Measurements from ENCODE around the gene GFM1. TPM values are rescaled to one million over a fixed set of nuclear protein-coding genes. Genes with fewer than 3 reads are reported as not detected.
A peak's percentile ranks its signal among the peaks of the same experiment; 100 is the strongest.
"Not testable (repeated sequence)": the region's sequence is repeated elsewhere in the genome, so short reads cannot be mapped to it uniquely, and the experiment has no call there.

Gene GFM1
- total RNA-seq, 1 donor from 2014 or later: 87.9 TPM

DNA sequence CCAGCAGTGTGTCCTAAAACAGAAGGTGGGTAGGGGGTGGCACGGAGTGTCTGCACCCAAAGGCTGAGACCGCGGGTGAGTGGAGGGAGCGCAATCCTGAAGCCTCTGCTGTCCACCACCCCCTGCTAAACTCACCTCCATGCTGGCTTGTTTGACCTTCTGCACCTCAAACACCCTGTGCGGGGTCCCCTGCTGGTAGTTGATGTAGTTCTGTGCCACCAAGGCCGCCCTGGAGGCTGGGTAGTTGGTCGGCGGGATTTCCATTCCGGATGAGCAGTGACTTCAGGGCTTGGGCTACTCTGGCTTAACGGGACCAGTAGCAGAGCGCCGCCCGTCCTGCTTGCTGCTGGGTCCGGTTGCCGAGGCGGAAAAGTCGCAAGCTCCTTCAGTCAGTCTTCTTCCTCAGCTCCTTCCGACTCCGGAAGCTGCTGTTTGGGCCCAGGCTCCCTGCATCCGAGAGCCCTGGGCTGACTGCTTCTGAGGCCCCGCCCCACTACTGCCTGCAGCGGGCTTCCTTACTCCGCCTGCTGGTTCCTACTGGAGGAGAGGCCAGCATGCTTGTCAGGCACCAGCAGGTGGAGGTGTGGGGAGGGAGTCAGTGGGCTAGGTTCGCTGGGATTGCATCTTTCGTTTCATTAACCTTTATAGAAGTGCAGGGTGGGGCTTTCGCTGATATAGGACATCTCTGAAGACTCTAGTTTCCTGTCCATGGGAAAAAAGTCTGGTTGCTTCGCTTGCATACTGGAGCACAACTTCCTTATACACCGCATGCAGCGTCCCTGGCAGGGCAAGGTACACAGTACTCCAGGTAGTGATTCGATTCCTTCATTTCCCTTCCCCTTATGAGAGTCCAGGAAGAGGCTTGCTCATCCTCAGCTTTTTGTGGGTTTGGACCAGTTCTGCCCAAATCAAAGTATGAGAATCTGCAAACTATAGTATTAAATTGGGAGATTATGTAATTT lies 28.2 kb downstream of the GFM1 start, which contains the start of gene LXN:
Gene LXN, minus strand, starts transcription at position 434 of the 962 bp plus-strand sequence. Its CDS starts 170 bp downstream, at position 264.
- DNase-seq (ENCODE audit: low read depth, low spot score): peak; percentile 75

DNA sequence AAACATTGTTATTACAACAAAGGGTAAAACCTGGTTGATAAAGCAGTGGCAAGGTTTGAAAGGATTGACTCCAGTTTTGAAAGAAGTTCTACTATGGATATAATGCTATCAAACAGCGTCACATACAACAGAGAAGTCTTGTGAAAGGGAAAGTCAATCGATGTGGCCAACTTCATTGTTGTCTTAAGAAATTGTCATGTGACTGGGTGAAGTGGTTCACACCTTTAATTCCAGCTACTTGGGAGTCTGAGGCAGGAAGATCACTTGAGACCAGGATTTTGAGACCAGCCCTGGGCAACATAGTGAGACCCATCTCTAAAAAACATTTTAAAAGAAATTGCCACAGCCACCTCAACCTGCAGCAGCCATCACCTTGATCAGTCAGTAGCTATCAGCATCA lies 34.4 kb downstream of the GFM1 start:
- no peak for DNase-seq (ENCODE audit: low read depth, low spot score)

- DNase-seq (ENCODE audit: low read depth, low spot score): no peak
These were observed 35.2 kb downstream of the GFM1 start for GRCh38 chr3:158679547-158680000.

GRCh38 chr3:158680861-158681260 lies 36.5 kb downstream of the GFM1 start:
- DNase-seq (ENCODE audit: low read depth, low spot score): no peak

GRCh38 chr3:158683230-158683962 lies 39.1 kb downstream of the GFM1 start:
- no peak for DNase-seq (ENCODE audit: low read depth, low spot score)

- DNase-seq (ENCODE audit: low read depth, low spot score): no peak
These were observed 40.8 kb downstream of the GFM1 start for GRCh38 chr3:158685159-158685558.

- not testable (repeated sequence) for DNase-seq (ENCODE audit: low read depth, low spot score)
These were observed 49.6 kb downstream of the GFM1 start for GRCh38 chr3:158693866-158694456.

- DNase-seq (ENCODE audit: low read depth, low spot score): no peak
These were observed 52.3 kb downstream of the GFM1 start for GRCh38 chr3:158696618-158697017.

DNA sequence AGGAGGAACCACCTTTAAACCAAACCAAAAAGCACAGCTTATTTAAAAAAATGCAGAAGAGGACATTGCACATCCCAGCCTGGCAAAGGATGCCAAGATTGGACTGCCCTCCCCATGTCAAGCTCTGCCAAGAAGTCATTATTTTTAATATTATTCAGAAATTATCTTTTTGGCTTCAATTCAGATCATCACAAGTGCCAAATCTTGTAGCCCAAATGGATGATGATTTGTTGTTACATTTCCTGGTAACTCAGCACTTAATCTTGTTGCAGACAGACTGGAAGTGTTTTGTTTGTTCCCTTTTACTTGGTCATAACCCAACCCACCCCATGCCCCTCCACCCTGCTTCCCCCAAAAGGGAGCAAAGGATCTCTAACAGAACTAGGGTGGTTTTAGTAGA lies 56.2 kb downstream of the GFM1 start:
- no peak for DNase-seq (ENCODE audit: low read depth, low spot score)

GRCh38 chr3:158701420-158702065 lies 57.2 kb downstream of the GFM1 start:
- no peak for DNase-seq (ENCODE audit: low read depth, low spot score)

DNA sequence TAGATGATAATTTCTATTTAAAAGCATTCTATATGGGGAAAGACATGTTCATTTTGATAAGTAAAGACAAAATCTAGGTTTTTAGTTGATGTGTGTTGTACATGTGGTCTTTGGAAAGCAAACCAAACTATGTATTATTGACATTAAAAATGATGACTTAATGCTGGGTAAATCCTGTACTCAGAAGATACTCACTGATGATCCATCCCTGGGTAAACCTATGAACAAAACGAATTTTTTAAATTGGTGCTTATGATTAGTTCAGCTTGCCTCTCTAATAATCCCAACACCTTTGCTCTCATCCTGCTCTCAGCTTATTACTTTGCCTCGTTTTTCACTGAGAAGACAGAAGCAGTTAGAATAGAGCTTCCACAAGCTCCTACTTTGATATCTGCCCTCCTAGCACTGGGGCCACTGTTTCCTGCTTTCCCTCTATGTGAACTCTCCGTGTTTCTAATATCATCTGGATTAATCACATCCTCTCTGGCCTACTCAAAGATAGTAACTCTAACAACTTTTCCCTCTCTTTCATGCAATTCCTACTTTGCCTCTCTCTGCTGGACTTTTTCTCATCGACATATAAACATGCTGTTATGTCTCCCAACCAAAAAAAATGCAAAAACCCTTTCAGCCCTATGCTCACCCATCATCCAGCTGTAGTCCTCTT lies 58.6 kb downstream of the GFM1 start:
- peak; percentile 57 for DNase-seq (ENCODE audit: low read depth, low spot score)

DNA sequence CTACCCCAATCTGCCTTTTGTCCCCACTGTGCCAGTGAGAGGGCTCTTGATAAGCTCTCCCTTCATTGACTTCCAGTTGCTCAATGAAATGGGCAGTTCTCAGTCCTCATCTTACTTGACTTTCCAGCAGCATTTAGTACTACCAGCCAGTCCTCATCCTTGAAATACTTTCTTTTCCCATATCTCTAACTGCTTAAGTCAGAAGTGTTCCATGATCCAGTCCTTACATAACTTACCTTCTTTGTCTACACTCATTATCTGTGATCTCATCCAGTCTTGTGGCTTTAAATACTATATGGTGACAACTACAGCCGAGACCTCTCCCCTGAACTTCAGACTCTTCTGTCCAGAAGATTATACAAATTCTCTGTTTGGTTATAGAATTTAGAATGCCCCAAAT lies 59.2 kb downstream of the GFM1 start:
- DNase-seq (ENCODE audit: low read depth, low spot score): no peak

GRCh38 chr3:158709666-158710083 lies 65.3 kb downstream of the GFM1 start:
- DNase-seq (ENCODE audit: low read depth, low spot score): no peak

DNA sequence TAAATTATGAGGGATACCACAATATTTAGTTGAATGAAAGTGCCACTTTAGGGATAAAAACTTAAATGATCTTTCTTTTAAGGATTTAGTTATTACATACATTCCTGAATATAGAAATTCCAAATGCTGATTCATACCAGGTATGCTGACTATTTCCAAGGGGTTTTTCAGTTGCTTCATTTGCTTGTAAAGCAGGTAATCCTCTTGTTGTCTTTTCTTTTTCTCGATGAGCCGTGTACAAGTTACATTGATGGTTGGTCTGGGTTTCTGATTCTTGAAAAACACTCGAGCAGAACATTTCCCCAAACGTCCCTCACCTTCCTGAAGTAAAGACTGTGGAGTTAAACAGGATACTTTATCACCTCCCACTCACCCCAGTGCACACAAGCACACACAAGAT lies 66.3 kb downstream of the GFM1 start:
- no peak for DNase-seq (ENCODE audit: low read depth, low spot score)

DNA sequence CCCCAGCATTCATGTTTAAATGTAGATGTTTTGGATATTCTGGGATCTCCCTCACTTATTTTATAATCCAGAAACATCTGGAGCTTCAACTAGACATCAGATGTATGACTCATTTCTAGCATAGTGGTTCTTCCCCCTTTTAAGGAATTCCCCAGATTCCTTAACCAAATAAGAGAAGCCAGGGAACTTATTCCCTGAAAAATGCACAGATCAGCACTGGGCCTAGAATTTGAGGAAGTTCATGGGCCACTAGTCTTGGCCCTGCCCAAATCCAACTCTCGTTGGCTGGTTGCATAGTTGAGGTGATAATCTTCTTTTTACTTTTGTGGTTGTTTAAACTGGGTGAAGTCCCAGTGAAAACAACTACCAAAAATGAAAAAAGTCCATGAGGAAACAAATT lies 67.6 kb downstream of the GFM1 start:
- no peak for DNase-seq (ENCODE audit: low read depth, low spot score)

DNA sequence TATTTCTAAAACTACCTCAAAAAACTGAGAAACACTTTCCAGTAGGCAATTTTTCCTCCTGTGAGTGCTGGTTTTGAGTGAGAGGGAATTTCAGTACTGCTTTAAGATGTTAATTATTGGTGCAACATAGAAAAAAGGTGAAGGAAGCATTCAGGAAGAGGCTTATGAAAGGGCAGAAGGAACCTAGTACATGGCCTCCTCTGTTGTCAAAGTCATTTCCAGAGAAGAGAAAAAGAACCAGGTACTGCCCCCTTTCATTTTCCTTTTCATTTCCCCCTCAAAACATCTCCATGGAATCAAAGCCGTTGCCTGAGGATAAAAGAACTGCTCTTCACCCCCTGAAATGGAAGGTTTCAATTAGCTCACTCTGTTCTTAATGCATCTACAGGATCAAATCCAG lies 68.1 kb downstream of the GFM1 start:
- DNase-seq (ENCODE audit: low read depth, low spot score): no peak

DNA sequence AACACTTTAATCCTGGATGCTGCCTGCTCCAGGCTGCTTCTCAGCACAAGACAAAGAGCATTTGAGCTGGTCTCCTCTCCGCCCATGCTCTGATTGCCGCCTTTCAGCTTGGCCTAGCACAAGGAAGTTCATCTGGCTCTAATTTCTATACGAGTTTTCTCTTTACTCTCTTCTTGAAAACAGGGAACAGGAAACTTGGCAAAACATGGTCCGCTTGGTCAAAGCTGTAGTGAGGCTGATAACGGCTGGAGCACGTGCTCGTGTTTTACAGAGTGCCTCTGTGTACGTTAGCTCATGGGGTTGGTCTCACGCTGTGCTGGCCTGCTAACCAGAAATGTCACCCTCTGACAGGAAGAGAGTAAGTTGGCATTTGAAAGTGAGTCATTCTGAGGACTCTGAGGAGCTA lies 68.8 kb downstream of the GFM1 start:
- DNase-seq (ENCODE audit: low read depth, low spot score): peak; percentile 87

DNA sequence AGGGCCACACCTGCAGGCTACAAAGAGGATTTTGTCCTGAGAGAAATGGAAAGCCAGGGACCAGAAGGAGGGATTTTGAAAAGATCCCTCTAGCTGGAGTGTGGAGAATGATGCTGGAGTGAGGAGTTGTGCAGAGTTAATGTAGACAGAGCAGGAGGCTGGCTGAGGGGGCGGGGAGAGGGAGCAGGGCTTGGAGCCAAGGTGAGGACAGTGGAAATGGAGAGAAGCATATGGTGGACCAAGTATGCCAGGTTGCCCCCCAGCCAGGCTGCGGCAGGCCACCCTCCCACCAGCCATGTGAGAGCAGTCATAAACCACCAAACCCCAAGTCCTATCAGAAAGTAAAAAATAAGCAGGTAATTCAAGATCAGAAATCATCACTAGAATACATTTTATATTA lies 73.2 kb downstream of the GFM1 start:
- no peak for DNase-seq (ENCODE audit: low read depth, low spot score)

- DNase-seq (ENCODE audit: low read depth, low spot score): peak; percentile 84
These were observed 74.3 kb downstream of the GFM1 start for GRCh38 chr3:158718490-158719170.

GRCh38 chr3:158722108-158722507 lies 77.8 kb downstream of the GFM1 start:
- no peak for DNase-seq (ENCODE audit: low read depth, low spot score)
